B cell (primary cell): ENCODE measurements around the gene FHIT. TPM values are rescaled to one million over a fixed set of nuclear protein-coding genes. Genes with fewer than 3 reads are reported as not detected.

Experiments
- ATAC-seq: fragments of 200-7000 bp; cut with Tn5 transposase; one replicate; pipeline ENCODE4 v1.10.0; 2021; ENCODE audit warnings: low read depth, mild to moderate bottlenecking, moderate number of reproducible peaks, moderate library complexity
- CTCF ChIA-PET: fragments of 350-600 bp; sonication (Branson Sonifier 250); formaldehyde crosslinking; loops from one replicate; lab custom pipeline; 2021; ENCODE audit warnings: antibody characterized with exemption, inconsistent platforms; lab: Charles Lee
- POLR2A ChIA-PET: fragments of 350-600 bp; sonication (Branson Sonifier 250); formaldehyde crosslinking; loops from one replicate; lab custom pipeline; 2021; ENCODE audit warnings: antibody characterized with exemption; lab: Charles Lee
- DNase-seq: peaks from one replicate; pipeline ENCODE4 v3.0.0; 2013
- H2AFZ ChIP-seq: 2 replicates; pipeline ENCODE4 v1.6.1; 2012; ENCODE audit warnings: mild to moderate bottlenecking, low read depth, low read length; ENCODE audit not compliant: insufficient read depth, poor library complexity, severe bottlenecking
- H3K27ac ChIP-seq, 2 donors: 1 replicate in 1 of 2; 2 replicates in 1 of 2; pipeline ENCODE4 v1.5.1; 2012 to 2013; ENCODE audit warnings: low read length in 2 of 2, mild to moderate bottlenecking in 2 of 2, moderate library complexity in 1 of 2
- H3K27me3 ChIP-seq, 4 experiments: fragments of 200-600 bp in 1 of 4; sonication (generic) in 1 of 4; replicated peaks in 1 of 4; 1 replicate in 2 of 4; 2 replicates in 2 of 4; pipeline versions ENCODE4 v1.6.1 to v1.7.0; 2013 to 2016; ENCODE audit warnings: low read length in 3 of 4, mild to moderate bottlenecking in 2 of 4, mixed read lengths in 1 of 4, moderate library complexity in 1 of 4; ENCODE audit not compliant: insufficient read depth in 4 of 4, control insufficient read depth in 3 of 4; ENCODE audit errors: control extremely low read depth in 1 of 4
- H3K36me3 ChIP-seq, 2 experiments: replicated peaks in 1 of 2; 1 replicate in 1 of 2; 2 replicates in 1 of 2; pipeline versions ENCODE4 v1.6.1 to v1.7.1; 2013; ENCODE audit warnings: low read length in 1 of 2; ENCODE audit not compliant: insufficient read depth in 2 of 2, control insufficient read depth in 1 of 2; ENCODE audit errors: control extremely low read depth in 1 of 2, extremely low read depth in 1 of 2
- H3K4me1 ChIP-seq, 2 donors: fragments of 200-600 bp in 1 of 2; sonication (generic) in 1 of 2; 1 replicate in 1 of 2; 2 replicates in 1 of 2; pipeline versions ENCODE4 v1.5.1 to v1.6.1; 2013 to 2017; ENCODE audit warnings: low read length in 2 of 2; ENCODE audit not compliant: control insufficient read depth in 2 of 2, insufficient read depth in 2 of 2
- H3K4me2 ChIP-seq: replicated peaks from 2 replicates; pipeline ENCODE3; 2012; ENCODE audit warnings: mild to moderate bottlenecking, low read depth, low read length; ENCODE audit not compliant: poor library complexity, severe bottlenecking
- H3K4me3 ChIP-seq, 5 experiments: fragments of 200-600 bp in 1 of 5; sonication (generic) in 1 of 5; 1 replicate in 3 of 5; 2 replicates in 2 of 5; pipeline versions ENCODE4 v1.5.1 to v1.7.0; 2011 to 2016; ENCODE audit warnings: low read length in 4 of 5, mild to moderate bottlenecking in 4 of 5, low read depth in 2 of 5, control low read depth in 1 of 5, moderate library complexity in 1 of 5; ENCODE audit not compliant: insufficient read depth in 1 of 5; ENCODE audit errors: control extremely low read depth in 1 of 5, extremely low read depth in 1 of 5
- H3K79me2 ChIP-seq: fragments of 200-600 bp; sonication (generic); one replicate; pipeline ENCODE4 v1.6.0; 2016; ENCODE audit warnings: low read length; ENCODE audit not compliant: control insufficient read depth, insufficient read depth
- H3K9ac ChIP-seq: fragments of 200-600 bp; sonication (generic); 2 replicates; pipeline ENCODE4 v1.6.1; 2017; ENCODE audit warnings: mild to moderate bottlenecking, low read length, moderate library complexity
- H3K9me3 ChIP-seq, 3 donors: one replicate each; pipeline versions ENCODE4 v1.6.1 to v1.7.1; 2013; ENCODE audit warnings: low read length in 2 of 3; ENCODE audit not compliant: control insufficient read depth in 2 of 3, insufficient read depth in 1 of 3; ENCODE audit errors: control extremely low read depth in 1 of 3
- H4K20me1 ChIP-seq: 2 replicates; pipeline ENCODE4 v1.6.0; 2012; ENCODE audit warnings: mild to moderate bottlenecking, low read length; ENCODE audit not compliant: insufficient read depth, control insufficient read depth, poor library complexity, severe bottlenecking
- H3K27ac Mint-ChIP-seq: one replicate; pipeline ENCODE4 v1.8.0; 2021; ENCODE audit warnings: mixed read lengths
- H3K27me3 Mint-ChIP-seq: one replicate; pipeline ENCODE4 v1.8.0; 2021; ENCODE audit warnings: mixed read lengths
- H3K4me1 Mint-ChIP-seq: one replicate; pipeline ENCODE4 v1.8.0; 2021; ENCODE audit warnings: mixed read lengths
- H3K4me3 Mint-ChIP-seq: one replicate; pipeline ENCODE4 v1.8.0; 2021; ENCODE audit warnings: mixed read lengths
- H3K9me3 Mint-ChIP-seq: one replicate; pipeline ENCODE4 v1.8.0; 2022; ENCODE audit warnings: mixed read lengths; ENCODE audit not compliant: insufficient read depth
- CTCF ChIP-seq: fragments of 200-600 bp; IDR thresholded peaks from one replicate; pipeline ENCODE4 v1.8.0; 2022; ENCODE audit warnings: antibody characterized with exemption, mild to moderate bottlenecking
- EZH2 ChIP-seq: IDR thresholded peaks from 2 replicates; pipeline ENCODE4 v1.6.1; 2012; ENCODE audit warnings: borderline replicate concordance, low read depth, mild to moderate bottlenecking, moderate library complexity, low read length; ENCODE audit not compliant: insufficient read depth, poor library complexity, severe bottlenecking
- WGBS: methylation state at CpG from one replicate; pipeline ENCODE4 v1.1.5; 2013; ENCODE audit warnings: missing lambda C conversion rate; ENCODE audit not compliant: insufficient coverage; 5-methylcytosine and 5-hydroxymethylcytosine counted together
- intact Hi-C: fragments of 100-400 bp; cut with micrococcal nuclease; formaldehyde crosslinking; loops from one replicate; pipeline ENCODE4 v1.10.0; 2022
- polyA plus RNA-seq: library from polyadenylated mRNA; depleted of rRNA; stranded (reverse); fragments of >200 nt; gene quantifications from 2 replicates; pipeline ENCODE4 v1.2.3, GENCODE V29; 2012
- total RNA-seq, 2 donors: library from RNA; stranded (reverse); fragments of 120-200 nt in 1 of 2; gene quantifications; 1 replicate in 1 of 2; 2 replicates in 1 of 2; pipeline versions ENCODE4 v1.2.3 to v1.2.4, GENCODE V29; 2013 to 2022

The FHIT gene
- total and polyA plus RNA-seq, 2 donors (not counting 1 experiment from before 2014, with no cell fraction given), result 1.7 to 7.8 TPM

- Histone ChIP-seq H3K27me3 (no peaks in the 10 kb centered on the region), H3K4me2 (no peak overlapping the region), H4K20me1 (no peaks in the 10 kb centered on the region), H3K79me2 (no peaks in the 10 kb centered on the region), H3K4me3 (no peak overlapping the region), H3K9me3 (peaks cover 0 to under 1% (median 0%) of the 10 kb centered on the region in 3 donors), H3K27ac (no peak overlapping the region), H3K9ac (no peak overlapping the region), H2AFZ (no peak overlapping the region), H3K36me3 (no peaks in the 10 kb centered on the region), H3K4me1 (no peaks in the 10 kb centered on the region)
- intact Hi-C loops, result no loop called here
- DNase-seq (no peak), ATAC-seq (no peak)
- CTCF ChIA-PET, result no interaction called here
- H3K4me3 Mint-ChIP-seq, result no peak overlapping the region
- H3K27ac Mint-ChIP-seq, result no peak overlapping the region
- POLR2A ChIA-PET, result no interaction called here
- TF ChIP-seq CTCF (no peak), EZH2 (no peak)
- peaks cover 2% of the 10 kb centered on the region for H3K4me1 Mint-ChIP-seq
- H3K9me3 Mint-ChIP-seq, result no peaks in the 10 kb centered on the region
- no peaks in the 10 kb centered on the region for H3K27me3 Mint-ChIP-seq
Observed at GRCh38 chr3:61132062-61132461, 119.2 kb downstream of the FHIT start.

GRCh38 chr3:61118830-61119229 is 132.4 kb downstream of the FHIT start:
- no peak overlapping the region for H3K9ac ChIP-seq
- ATAC-seq (no peak), DNase-seq (no peak)
- Mint-ChIP-seq H3K27me3 (no peaks in the 10 kb centered on the region), H3K27ac (no peak overlapping the region), H3K4me3 (no peak overlapping the region), H3K4me1 (no peaks in the 10 kb centered on the region), H3K9me3 (peaks cover 2% of the 10 kb centered on the region)
- ChIA-PET POLR2A (no interaction called here), CTCF (interaction anchor here (1.1 kb wide), 1 partner anchor 8 kb away, joined by 3 read pairs; no protein-coding TSS in a partner anchor)
- intact Hi-C loops, result no loop called here
- H2AFZ ChIP-seq, result no peak overlapping the region
- no peaks in the 10 kb centered on the region for H3K36me3 ChIP-seq
- no peaks in the 10 kb centered on the region for H3K4me1 ChIP-seq
- no peak overlapping the region for H3K4me3 ChIP-seq
- no peaks in the 10 kb centered on the region for H4K20me1 ChIP-seq
- H3K4me2 ChIP-seq, result no peak overlapping the region
- H3K27ac ChIP-seq, result no peak overlapping the region
- no CpG with 5 or more reads among the region's 2 CpGs for WGBS
- H3K9me3 ChIP-seq, result no peaks in the 10 kb centered on the region
- TF ChIP-seq EZH2 (no peak), CTCF (no peak)
- no peaks in the 10 kb centered on the region for H3K79me2 ChIP-seq
- H3K27me3 ChIP-seq, result no peaks in the 10 kb centered on the region
